HepG2 (cell line): ENCODE results near the gene FURIN. TPM values are rescaled to one million over a fixed set of nuclear protein-coding genes. Genes with fewer than 3 reads are reported as not detected.
A peak's percentile ranks its signal among the peaks of the same experiment; 100 is the strongest.

Source experiments
- ATRX ChIP-seq: sonication (generic); formaldehyde crosslinking; IDR thresholded peaks from 2 replicates; pipeline ENCODE4 v1.4.0; 2020; ENCODE audit warnings: missing genetic modification reagents, borderline replicate concordance
- BCLAF1 ChIP-seq: fragments of 450-650 bp; IDR thresholded peaks from 2 replicates; pipeline ENCODE4 v1.6.1; 2017; ENCODE audit warnings: mild to moderate bottlenecking
- CREB1 ChIP-seq, 2 experiments: fragments of 450-650 bp in 1 of 2; IDR thresholded peaks; 2 replicates each; pipeline ENCODE4 v1.6.1; 2016 to 2017; ENCODE audit warnings: control low read depth in 1 of 2, mild to moderate bottlenecking in 1 of 2, missing compliant biosample characterization in 1 of 2, missing genetic modification characterization in 1 of 2
- FOXK2 ChIP-seq: fragments of 450-650 bp; IDR thresholded peaks from 2 replicates; pipeline ENCODE4 v1.6.1; 2016
- LCORL ChIP-seq, 2 experiments: fragments of 450-650 bp in 1 of 2; sonication (generic) in 1 of 2; formaldehyde crosslinking in 1 of 2; IDR thresholded peaks; 2 replicates each; pipeline versions ENCODE4 v1.5.0 to v1.6.1; 2017 to 2020; ENCODE audit warnings: antibody characterized with exemption in 1 of 2, missing genetic modification reagents in 1 of 2
- MAF1 ChIP-seq: sonication (generic); formaldehyde crosslinking; IDR thresholded peaks from 2 replicates; pipeline ENCODE4 v1.5.0; 2020; ENCODE audit warnings: missing genetic modification reagents, borderline replicate concordance
- MBNL3 ChIP-seq: fragments of 250-450 bp; sonication (Bioruptor Pico); conservative IDR thresholded peaks from 2 replicates; pipeline ENCODE4 v1.8.0; 2022; ENCODE audit warnings: mild to moderate bottlenecking, inconsistent platforms
- MXI1 ChIP-seq: IDR thresholded peaks from 3 replicates; pipeline ENCODE4 v1.6.1; 2012; ENCODE audit warnings: low read depth, low read length, inconsistent platforms, borderline replicate concordance
- RAD21 ChIP-seq: fragments of 450-650 bp; formaldehyde crosslinking; IDR thresholded peaks from 2 replicates; pipeline ENCODE4 v1.5.0; 2020; ENCODE audit warnings: mild to moderate bottlenecking
- SIN3A ChIP-seq: IDR thresholded peaks from 2 replicates; pipeline ENCODE4 v1.6.1; 2011; ENCODE audit warnings: low read depth, mild to moderate bottlenecking, control low read depth, low read length, borderline replicate concordance
- TFDP1 ChIP-seq: IDR thresholded peaks from 2 replicates; pipeline ENCODE4 v1.6.1; 2016; ENCODE audit warnings: missing compliant biosample characterization, missing genetic modification reagents, borderline replicate concordance
- TGIF2 ChIP-seq: IDR thresholded peaks from 2 replicates; pipeline ENCODE4 v1.6.1; 2016; ENCODE audit warnings: control low read depth, missing compliant biosample characterization
- ZFP91 ChIP-seq: sonication (generic); formaldehyde crosslinking; IDR thresholded peaks from 2 replicates; pipeline ENCODE4 v1.9.0; 2022; ENCODE audit warnings: missing genetic modification reagents, mild to moderate bottlenecking, borderline replicate concordance
- ZFX ChIP-seq: sonication (generic); formaldehyde crosslinking; IDR thresholded peaks from 2 replicates; pipeline ENCODE4 v1.4.0; 2020; ENCODE audit warnings: mild to moderate bottlenecking, low read depth, missing genetic modification reagents, moderate library complexity
- ZNF121 ChIP-seq: sonication (generic); formaldehyde crosslinking; IDR thresholded peaks from 2 replicates; pipeline ENCODE4 v1.5.0; 2020; ENCODE audit warnings: mild to moderate bottlenecking, missing genetic modification reagents
- ZNF232 ChIP-seq: sonication (generic); formaldehyde crosslinking; IDR thresholded peaks from 2 replicates; pipeline ENCODE4 v1.4.0; 2020; ENCODE audit warnings: missing genetic modification reagents, borderline replicate concordance
- ZNF333 ChIP-seq: sonication (generic); formaldehyde crosslinking; IDR thresholded peaks from 2 replicates; pipeline ENCODE4 v1.4.0; 2020; ENCODE audit warnings: mild to moderate bottlenecking, missing genetic modification reagents, borderline replicate concordance
- ZNF350 ChIP-seq: sonication (generic); formaldehyde crosslinking; IDR thresholded peaks from 2 replicates; pipeline ENCODE4 v1.4.0; 2020; ENCODE audit warnings: mild to moderate bottlenecking, low read depth, missing genetic modification reagents, borderline replicate concordance
- ZNF562 ChIP-seq: sonication (generic); formaldehyde crosslinking; IDR thresholded peaks from 2 replicates; pipeline ENCODE4 v1.8.0; 2022; ENCODE audit warnings: missing genetic modification reagents, borderline replicate concordance
- ZNF691 ChIP-seq: sonication (generic); formaldehyde crosslinking; IDR thresholded peaks from 2 replicates; pipeline ENCODE4 v1.4.0; 2020; ENCODE audit warnings: missing genetic modification reagents, low read depth, mild to moderate bottlenecking, borderline replicate concordance
- polyA plus RNA-seq, 8 experiments: library from polyadenylated mRNA; depleted of rRNA in 3 of 8; stranded (reverse) in 7 of 8; unstranded in 1 of 8; fragments of >200 nt; fragmentation: Illumina TruSeq in 4 of 8; extraction: Trizol in 4 of 8; gene quantifications; 2 replicates each; pipeline versions ENCODE4 v1.2.1 to v1.2.3, GENCODE V29; 2011 to 2016; ENCODE audit warnings: low read depth in 4 of 8, missing spikeins in 1 of 8, mixed read lengths in 1 of 8; ENCODE audit not compliant: insufficient read depth in 1 of 8
- total RNA-seq, 5 experiments: library from RNA; depleted of rRNA; stranded (reverse); fragments of >200 nt; fragmentation: Illumina TruSeq; extraction: Trizol; gene quantifications; 2 replicates each; pipeline ENCODE4 v1.2.3, GENCODE V29; 2016; ENCODE audit warnings: low read depth in 1 of 5

Gene FURIN
- total and polyA plus RNA-seq, 2 of the 13 experiments (the other 11 are each of a cell fraction or from before 2014, with no cell fraction given) = 15.2 to 17.4 TPM

GRCh38 chr15:90931828-90932659 lies 63.7 kb downstream of the FURIN start, which contains the start of gene HDDC3 (continued):
- TF ChIP-seq LCORL (IDR thresholded peaks at IDR 0.05) = no peak
- TF ChIP-seq LCORL (CRISPR knock-in tag; IDR thresholded peaks at IDR 0.05) = peak; percentile 86
- peak; percentile 79; the same call in 1 of the 2 replicates for TF ChIP-seq MAF1 (CRISPR knock-in tag)
- no peak for TF ChIP-seq ZNF562
- TF ChIP-seq TGIF2 (CRISPR knock-in tag) = peak; percentile 37
- TF ChIP-seq ZNF121 (CRISPR knock-in tag) = peak; percentile 65; the same call in 1 of the 2 replicates
- TF ChIP-seq MXI1 = peak; percentile 60; the same call in 1 of the 3 replicates
- peak; percentile 29; the same call in 1 of the 2 replicates for TF ChIP-seq SIN3A
- peak; percentile 29; the same call in 1 of the 2 replicates for TF ChIP-seq ZNF232 (CRISPR knock-in tag)
- no peak for TF ChIP-seq FOXK2
- TF ChIP-seq BCLAF1 = no peak
- TF ChIP-seq ZFP91 (CRISPR knock-in tag) = peak; percentile 87
- TF ChIP-seq TFDP1 (CRISPR knock-in tag) = peak; percentile 69; the same call in 1 of the 2 replicates
- peak; percentile 89 for TF ChIP-seq ZNF691 (CRISPR knock-in tag)
- TF ChIP-seq CREB1 (IDR thresholded peaks at IDR 0.05) = peak; percentile 46; the same call in 1 of the 2 replicates
- TF ChIP-seq CREB1 (CRISPR knock-in tag; IDR thresholded peaks at IDR 0.05) = no peak
- TF ChIP-seq ZNF333 (CRISPR knock-in tag) = peak; percentile 80; the same call in 1 of the 2 replicates
- TF ChIP-seq ATRX (CRISPR knock-in tag) = no peak
- TF ChIP-seq MBNL3 (CRISPR knock-in tag) = no peak
- peak; percentile 92 for TF ChIP-seq ZFX (CRISPR knock-in tag)
- peak; percentile 69; the same call in 1 of the 2 replicates for TF ChIP-seq ZNF350 (CRISPR knock-in tag)
- TF ChIP-seq RAD21 (CRISPR knock-in tag) = peak; percentile 52; the same call in 1 of the 2 replicates
